ENCODE data around the gene MTPN. TPM values are rescaled to one million over a fixed set of nuclear protein-coding genes. Genes with fewer than 3 reads are reported as not detected.

MTPN gene
- total RNA-seq, 1 experiment from 2014 or later = 166 TPM

GRCh38 chr7:135971366-135971725 lies 5.8 kb downstream of the MTPN start:
- no peak for DNase-seq (ENCODE audit: low spot score)
- intact Hi-C loops (cut with micrococcal nuclease; ENCODE audit: unreplicated experiment) = no loop called here
- no TSS peak for BruUV-seq (replicated peaks)
- Histone ChIP-seq H3K27ac (ENCODE audit: low read depth, low read length, poor library complexity, severe bottlenecking) (no peak overlapping the region), H3K36me3 (ENCODE audit: insufficient read depth, low read length, poor library complexity, severe bottlenecking) (peaks cover 21% of the 10 kb centered on the region), H3K4me1 (ENCODE audit: insufficient read depth, low read length, poor library complexity, severe bottlenecking) (peaks cover 21% of the 10 kb centered on the region), H3K9me3 (ENCODE audit: low read depth, low read length, poor library complexity, severe bottlenecking) (no peaks in the 10 kb centered on the region), H3K4me3 (ENCODE audit: low read depth, low read length, poor library complexity, severe bottlenecking) (no peak overlapping the region), H3K27me3 (replicated peaks; ENCODE audit: insufficient read depth, low read depth, low read length, poor library complexity) (no peaks in the 10 kb centered on the region)
- POLR2A ChIA-PET (ENCODE audit: low non-redundant PET) = no interaction called here
- CTCF ChIA-PET = no interaction called here
- TF ChIP-seq EZH2 (IDR thresholded peaks at IDR 0.05; ENCODE audit: borderline replicate concordance, low read depth, low read length, poor library complexity, severe bottlenecking) (no peak), CTCF (conservative IDR thresholded peaks at IDR 0.05; ENCODE audit: low read depth, low read length) (no peak)

- no peak overlapping the region for H3K27ac ChIP-seq (ENCODE audit: low read depth, low read length, poor library complexity, severe bottlenecking)
- BruUV-seq (replicated peaks) = no TSS peak
- DNase-seq (ENCODE audit: low spot score) = no peak
- CTCF ChIA-PET = no interaction called here
- peaks cover 16% of the 10 kb centered on the region for H3K4me1 ChIP-seq (ENCODE audit: insufficient read depth, low read length, poor library complexity, severe bottlenecking)
- intact Hi-C loops (cut with micrococcal nuclease; ENCODE audit: unreplicated experiment) = no loop called here
- no peak overlapping the region for H3K4me3 ChIP-seq (ENCODE audit: low read depth, low read length, poor library complexity, severe bottlenecking)
- H3K9me3 ChIP-seq (ENCODE audit: low read depth, low read length, poor library complexity, severe bottlenecking) = no peaks in the 10 kb centered on the region
- TF ChIP-seq EZH2 (IDR thresholded peaks at IDR 0.05; ENCODE audit: borderline replicate concordance, low read depth, low read length, poor library complexity, severe bottlenecking) (no peak), CTCF (conservative IDR thresholded peaks at IDR 0.05; ENCODE audit: low read depth, low read length) (no peak)
- H3K27me3 ChIP-seq (replicated peaks; ENCODE audit: insufficient read depth, low read depth, low read length, poor library complexity) = no peaks in the 10 kb centered on the region
- peaks cover 21% of the 10 kb centered on the region for H3K36me3 ChIP-seq (ENCODE audit: insufficient read depth, low read length, poor library complexity, severe bottlenecking)
- POLR2A ChIA-PET (ENCODE audit: low non-redundant PET) = no interaction called here
Observed at GRCh38 chr7:135970682-135971365, 6.3 kb downstream of the MTPN start.

- TF ChIP-seq CTCF (conservative IDR thresholded peaks at IDR 0.05; ENCODE audit: low read depth, low read length) = no peak
- no peak for TF ChIP-seq EZH2 (IDR thresholded peaks at IDR 0.05; ENCODE audit: borderline replicate concordance, low read depth, low read length, poor library complexity, severe bottlenecking)
- CTCF ChIA-PET = no interaction called here
- Histone ChIP-seq H3K4me3 (ENCODE audit: low read depth, low read length, poor library complexity, severe bottlenecking) (no peak overlapping the region), H3K27me3 (replicated peaks; ENCODE audit: insufficient read depth, low read depth, low read length, poor library complexity) (no peaks in the 10 kb centered on the region), H3K27ac (ENCODE audit: low read depth, low read length, poor library complexity, severe bottlenecking) (no peak overlapping the region), H3K4me1 (ENCODE audit: insufficient read depth, low read length, poor library complexity, severe bottlenecking) (peaks cover 10% of the 10 kb centered on the region), H3K9me3 (ENCODE audit: low read depth, low read length, poor library complexity, severe bottlenecking) (no peaks in the 10 kb centered on the region), H3K36me3 (ENCODE audit: insufficient read depth, low read length, poor library complexity, severe bottlenecking) (peaks cover 21% of the 10 kb centered on the region)
- no peak for DNase-seq (ENCODE audit: low spot score)
- BruUV-seq (replicated peaks) = no TSS peak
- intact Hi-C loops (cut with micrococcal nuclease; ENCODE audit: unreplicated experiment) = no loop called here
- POLR2A ChIA-PET (ENCODE audit: low non-redundant PET) = no interaction called here
Observed at GRCh38 chr7:135970045-135970444, 7.1 kb downstream of the MTPN start.

All from A673 (cell line).